Neural progenitor cell (in vitro differentiated cells): ENCODE data around the gene TMEM217. TPM values are rescaled to one million over a fixed set of nuclear protein-coding genes. Genes with fewer than 3 reads are reported as not detected.

ENCODE experiments used
- DNase-seq: peaks from one replicate; pipeline ENCODE4 v3.0.0-alpha.2; 2016; ENCODE audit warnings: low spot score
- H2AFZ ChIP-seq: fragments of 200-600 bp; sonication (generic); replicated peaks from 2 replicates; pipeline ENCODE4 v1.6.1; 2016; ENCODE audit warnings: antibody characterized with exemption
- H3F3A ChIP-seq: fragments of 200-600 bp; sonication (generic); 2 replicates; pipeline ENCODE4 v1.6.1; 2016; ENCODE audit warnings: antibody characterized with exemption, low read depth
- H3K27ac ChIP-seq: fragments of 200-600 bp; sonication (generic); 2 replicates; pipeline ENCODE4 v1.5.1; 2016; ENCODE audit warnings: mild to moderate bottlenecking
- H3K27me3 ChIP-seq: fragments of 200-600 bp; sonication (generic); 2 replicates; pipeline ENCODE4 v1.6.1; 2016; ENCODE audit warnings: mild to moderate bottlenecking, moderate library complexity
- H3K36me3 ChIP-seq: fragments of 200-600 bp; sonication (generic); 2 replicates; pipeline ENCODE4 v1.5.1; 2016
- H3K4me1 ChIP-seq: fragments of 200-600 bp; sonication (generic); 2 replicates; pipeline ENCODE4 v1.6.1; 2016; ENCODE audit warnings: mixed run types
- H3K4me2 ChIP-seq: fragments of 200-600 bp; sonication (generic); 2 replicates; pipeline ENCODE4 v1.6.1; 2016
- H3K4me3 ChIP-seq: fragments of 200-600 bp; sonication (generic); 2 replicates; pipeline ENCODE4 v1.5.1; 2016
- H3K79me2 ChIP-seq: fragments of 200-600 bp; sonication (generic); 2 replicates; pipeline ENCODE4 v1.6.1; 2016; ENCODE audit warnings: low read depth
- H3K9ac ChIP-seq: fragments of 200-600 bp; sonication (generic); 2 replicates; pipeline ENCODE4 v1.6.1; 2016
- H3K9me3 ChIP-seq: fragments of 200-600 bp; sonication (generic); 2 replicates; pipeline ENCODE4 v1.5.1; 2016; ENCODE audit warnings: low read depth
- H4K20me1 ChIP-seq: fragments of 200-600 bp; sonication (generic); 2 replicates; pipeline ENCODE4 v1.6.1; 2016; ENCODE audit warnings: low read depth
- H3K27ac Mint-ChIP-seq: 3 replicates; pipeline ENCODE4 v1.8.0; 2021; ENCODE audit warnings: mixed read lengths
- H3K27me3 Mint-ChIP-seq: 2 replicates; pipeline ENCODE4 v1.8.0; 2022; ENCODE audit warnings: low read depth, mild to moderate bottlenecking, inconsistent platforms, moderate library complexity, mixed read lengths; ENCODE audit not compliant: insufficient read depth
- H3K36me3 Mint-ChIP-seq: 3 replicates; pipeline ENCODE4 v1.8.0; 2021; ENCODE audit warnings: mixed read lengths
- H3K4me1 Mint-ChIP-seq: 3 replicates; pipeline ENCODE4 v1.8.0; 2021; ENCODE audit warnings: mixed read lengths
- H3K4me3 Mint-ChIP-seq: 3 replicates; pipeline ENCODE4 v1.8.0; 2021; ENCODE audit warnings: mild to moderate bottlenecking, moderate library complexity, mixed read lengths
- H3K9me3 Mint-ChIP-seq: 3 replicates; pipeline ENCODE4 v1.8.0; 2020; ENCODE audit warnings: mixed read lengths
- CTCF ChIP-seq: fragments of 200-600 bp; sonication (generic); IDR thresholded peaks from 2 replicates; pipeline ENCODE4 v1.5.1; 2017; ENCODE audit warnings: antibody characterized with exemption, mild to moderate bottlenecking
- EZH2 ChIP-seq: fragments of 200-600 bp; sonication (generic); IDR thresholded peaks from 2 replicates; pipeline ENCODE4 v1.6.1; 2017; ENCODE audit warnings: antibody characterized with exemption, mild to moderate bottlenecking, moderate library complexity
- EZH2phosphoT487 ChIP-seq: fragments of 200-600 bp; sonication (generic); IDR thresholded peaks from 2 replicates; pipeline ENCODE4 v1.6.1; 2017; ENCODE audit warnings: antibody characterized with exemption
- total RNA-seq: library from RNA; depleted of rRNA; stranded (reverse); fragments of >200 nt; gene quantifications from 2 replicates; pipeline ENCODE4 v1.2.3, GENCODE V29; 2015; ENCODE audit warnings: low replicate concordance

TMEM217 gene
- total RNA-seq, 1 donor from 2014 or later, result not detected

GRCh38 chr6:37174196-37174514 is 83.8 kb downstream of the TMEM217 start:
- H3K36me3 Mint-ChIP-seq, result peaks cover 10% of the 10 kb centered on the region
- Histone ChIP-seq H3K4me3 (no peak overlapping the region), H3K4me1 (peaks cover 4% of the 10 kb centered on the region), H3K79me2 (peaks cover 35% of the 10 kb centered on the region), H2AFZ (no peak overlapping the region), H3F3A (peaks cover 21% of the 10 kb centered on the region), H3K9ac (no peak overlapping the region), H4K20me1 (peaks cover 23% of the 10 kb centered on the region), H3K27me3 (no peaks in the 10 kb centered on the region), H3K27ac (no peak overlapping the region), H3K4me2 (no peak overlapping the region), H3K9me3 (no peaks in the 10 kb centered on the region), H3K36me3 (peaks cover 3% of the 10 kb centered on the region)
- no peak for DNase-seq
- H3K4me3 Mint-ChIP-seq, result no peak overlapping the region
- no peaks in the 10 kb centered on the region for H3K9me3 Mint-ChIP-seq
- no peak overlapping the region for H3K27ac Mint-ChIP-seq
- peaks cover 24% of the 10 kb centered on the region for H3K4me1 Mint-ChIP-seq
- TF ChIP-seq EZH2phosphoT487 (no peak), CTCF (no peak), EZH2 (no peak)
- peaks cover 8% of the 10 kb centered on the region for H3K27me3 Mint-ChIP-seq

GRCh38 chr6:37173493-37174195 is 84.3 kb downstream of the TMEM217 start:
- H3K4me2 ChIP-seq, result no peak overlapping the region
- Mint-ChIP-seq H3K36me3 (peaks cover 10% of the 10 kb centered on the region), H3K27ac (no peak overlapping the region), H3K27me3 (peaks cover 8% of the 10 kb centered on the region), H3K4me1 (peaks cover 29% of the 10 kb centered on the region), H3K4me3 (peak overlapping the region; percentile 9), H3K9me3 (no peaks in the 10 kb centered on the region)
- H3K27ac ChIP-seq, result no peak overlapping the region
- H4K20me1 ChIP-seq, result peaks cover 23% of the 10 kb centered on the region
- H3K36me3 ChIP-seq, result peaks cover 3% of the 10 kb centered on the region
- H3K4me1 ChIP-seq, result peaks cover 8% of the 10 kb centered on the region
- no peak overlapping the region for H3K4me3 ChIP-seq
- no peak overlapping the region for H3K9ac ChIP-seq
- DNase-seq, result no peak
- H3F3A ChIP-seq, result peaks cover 24% of the 10 kb centered on the region
- TF ChIP-seq CTCF, result no peak
- TF ChIP-seq EZH2, result no peak
- no peak for TF ChIP-seq EZH2phosphoT487
- peaks cover 4% of the 10 kb centered on the region for H3K27me3 ChIP-seq
- H3K79me2 ChIP-seq, result peaks cover 35% of the 10 kb centered on the region
- H3K9me3 ChIP-seq, result no peaks in the 10 kb centered on the region
- H2AFZ ChIP-seq, result no peak overlapping the region

- H3K27ac ChIP-seq, result no peak overlapping the region
- H3K79me2 ChIP-seq, result peaks cover 35% of the 10 kb centered on the region
- peaks cover 15% of the 10 kb centered on the region for H3K4me1 ChIP-seq
- H3K27me3 ChIP-seq, result peaks cover 11% of the 10 kb centered on the region
- H3K36me3 Mint-ChIP-seq, result peaks cover 10% of the 10 kb centered on the region
- no peak overlapping the region for H2AFZ ChIP-seq
- no peaks in the 10 kb centered on the region for H3K9me3 Mint-ChIP-seq
- peaks cover 10% of the 10 kb centered on the region for H3K27me3 Mint-ChIP-seq
- no peak overlapping the region for H3K4me2 ChIP-seq
- peaks cover 35% of the 10 kb centered on the region for H3K4me1 Mint-ChIP-seq
- peaks cover 3% of the 10 kb centered on the region for H3K36me3 ChIP-seq
- H3K9ac ChIP-seq, result no peak overlapping the region
- peaks cover 31% of the 10 kb centered on the region for H3F3A ChIP-seq
- TF ChIP-seq EZH2 (no peak), CTCF (no peak), EZH2phosphoT487 (no peak)
- H3K27ac Mint-ChIP-seq, result no peak overlapping the region
- no peak overlapping the region for H3K4me3 ChIP-seq
- no peak for DNase-seq
- H4K20me1 ChIP-seq, result peaks cover 23% of the 10 kb centered on the region
- peak overlapping the region; percentile 64 for H3K4me3 Mint-ChIP-seq
- no peaks in the 10 kb centered on the region for H3K9me3 ChIP-seq
These were observed 84.9 kb downstream of the TMEM217 start for GRCh38 chr6:37172912-37173492.
